Fibroblast of skin of abdomen (primary cell): ENCODE data around the gene NHLH1.

ENCODE experiments used
- DNase-seq: peaks from one replicate; pipeline ENCODE4 v3.0.0-alpha.2; 2013

Gene NHLH1

DNA sequence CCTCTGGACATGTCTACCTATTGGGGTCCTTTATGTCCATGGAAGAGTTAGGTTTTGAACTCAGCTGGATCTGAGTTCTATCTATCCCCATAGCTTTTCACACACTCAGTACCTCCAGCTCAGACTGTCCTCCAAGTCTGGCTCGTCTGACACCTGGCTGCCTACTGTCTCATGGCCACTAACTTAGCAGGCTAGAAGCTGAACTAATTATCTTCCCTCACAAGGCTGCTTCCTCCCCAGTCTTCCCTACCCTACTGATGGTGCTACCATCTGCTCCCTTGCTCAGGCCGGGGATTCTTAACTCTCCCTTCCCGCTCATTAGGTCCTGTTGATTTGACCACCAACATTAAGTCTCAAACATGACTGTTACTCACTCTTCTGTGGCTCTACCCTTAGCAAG, 46.8 kb downstream of the NHLH1 start:
- DNase-seq: no peak

DNA sequence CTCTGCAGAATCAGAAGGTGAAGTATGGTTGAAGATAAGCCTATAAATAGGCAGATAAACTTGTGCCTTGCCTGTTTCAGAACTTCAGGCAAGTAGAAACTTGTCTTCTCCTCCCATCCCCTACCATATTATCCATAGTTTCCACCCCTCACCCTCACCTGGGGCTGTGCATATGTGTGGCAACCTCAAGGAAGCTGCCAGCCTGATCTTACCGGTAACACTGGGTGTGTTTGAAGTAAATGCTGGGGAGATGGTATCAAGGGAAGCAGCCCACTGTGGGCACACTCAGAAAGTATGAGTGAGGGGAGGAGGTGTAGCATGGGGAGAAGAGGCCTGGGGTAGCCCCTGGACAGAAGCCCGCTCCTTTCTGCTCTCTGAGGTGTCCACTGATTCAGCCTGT, 48.0 kb downstream of the NHLH1 start:
- no peak for DNase-seq

DNA sequence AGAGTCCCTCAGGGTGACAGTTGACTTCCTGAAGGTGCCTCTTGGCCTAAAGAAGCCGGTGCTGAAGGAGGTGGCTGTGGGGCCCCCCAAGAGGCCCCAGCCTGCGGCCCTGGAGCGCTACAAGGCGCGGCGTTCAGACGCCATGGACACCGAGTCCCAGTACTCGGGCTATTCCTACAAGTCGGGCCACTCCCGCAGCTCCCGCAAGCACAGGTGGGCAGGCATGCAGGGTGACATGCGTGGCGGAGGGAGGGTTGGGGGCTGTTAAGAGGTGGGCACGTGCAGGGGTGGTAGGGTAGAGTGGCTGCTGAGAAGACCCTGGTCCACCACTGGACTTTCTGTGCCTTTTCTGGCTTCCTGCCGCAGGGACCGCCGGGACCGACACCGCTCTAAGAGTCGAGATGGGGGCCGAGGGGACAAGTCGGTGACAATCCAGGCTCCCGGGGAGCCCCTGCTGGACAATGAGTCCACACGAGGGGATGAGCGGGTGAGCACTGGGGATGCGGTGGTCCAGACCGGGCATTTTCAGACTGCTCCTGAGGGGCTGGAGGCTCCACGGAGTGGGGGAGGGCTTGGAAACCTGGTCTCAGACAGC, 48.9 kb downstream of the NHLH1 start:
- no peak for DNase-seq

DNA sequence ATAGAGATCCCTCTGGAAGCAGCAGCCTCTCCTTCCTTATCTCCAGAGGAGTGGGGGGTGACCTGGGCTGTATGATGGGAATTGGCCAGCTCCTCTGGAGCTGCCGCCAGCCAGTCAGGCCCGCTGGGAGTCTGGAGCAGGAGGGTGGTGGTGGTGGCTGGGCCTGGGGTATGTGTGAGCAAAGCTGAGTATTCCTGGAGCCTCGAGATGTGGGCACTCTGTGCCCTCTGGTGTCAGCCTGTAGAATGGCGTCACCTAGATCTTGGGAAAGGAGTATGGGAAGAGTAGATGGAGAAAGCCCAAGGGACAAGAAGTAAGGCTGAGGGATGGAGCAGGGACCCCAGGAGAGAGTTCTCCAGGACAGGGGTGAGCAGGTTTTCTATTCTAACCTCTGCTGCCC, 49.5 kb downstream of the NHLH1 start:
- peak; percentile 36 for DNase-seq

DNA sequence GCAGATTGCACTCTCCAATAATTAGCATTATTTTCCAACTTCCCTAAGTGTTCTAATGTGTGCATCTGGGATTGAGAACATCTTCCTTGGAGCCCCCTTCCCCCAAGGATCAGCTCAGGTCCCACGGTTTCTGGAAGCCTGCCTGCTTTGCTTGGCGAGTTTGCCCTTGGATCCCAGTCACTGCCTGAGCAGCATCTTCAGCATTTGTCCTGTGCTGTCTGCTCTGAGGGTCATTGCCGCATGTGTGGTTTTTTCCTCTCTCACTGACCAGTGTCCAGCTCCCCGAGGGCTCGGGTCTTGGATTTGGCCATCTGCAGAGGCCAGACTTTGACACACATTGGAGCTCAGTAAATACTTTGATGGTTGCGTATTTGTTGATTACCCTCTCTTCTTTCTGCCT, 51.6 kb downstream of the NHLH1 start:
- DNase-seq: no peak

DNA sequence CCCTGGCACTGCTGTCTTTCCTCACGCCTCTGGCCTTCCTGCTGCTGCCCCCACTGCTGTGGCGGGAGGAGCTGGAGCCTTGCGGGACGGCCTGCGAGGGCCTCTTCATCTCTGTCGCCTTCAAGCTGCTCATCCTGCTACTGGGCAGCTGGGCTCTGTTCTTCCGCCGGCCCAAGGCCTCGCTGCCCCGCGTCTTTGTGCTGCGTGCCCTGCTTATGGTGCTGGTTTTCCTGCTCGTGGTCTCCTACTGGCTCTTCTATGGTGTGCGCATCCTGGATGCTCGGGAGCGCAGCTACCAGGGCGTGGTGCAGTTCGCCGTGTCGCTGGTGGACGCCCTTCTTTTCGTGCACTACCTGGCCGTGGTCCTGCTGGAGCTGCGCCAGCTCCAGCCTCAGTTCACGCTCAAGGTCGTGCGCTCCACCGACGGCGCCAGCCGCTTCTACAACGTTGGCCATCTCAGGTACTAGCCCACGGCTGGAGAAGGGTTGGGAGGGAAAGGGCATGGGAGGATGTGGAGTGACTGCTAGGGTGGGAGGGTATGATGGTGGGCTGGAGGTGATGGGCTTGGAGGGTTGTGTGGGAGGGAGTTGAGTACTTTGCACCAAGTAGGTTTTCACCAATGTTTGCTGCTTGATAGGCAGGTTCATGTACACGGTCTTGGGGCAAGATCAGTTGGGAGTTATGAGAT, 52.4 kb downstream of the NHLH1 start:
- no peak for DNase-seq

DNA sequence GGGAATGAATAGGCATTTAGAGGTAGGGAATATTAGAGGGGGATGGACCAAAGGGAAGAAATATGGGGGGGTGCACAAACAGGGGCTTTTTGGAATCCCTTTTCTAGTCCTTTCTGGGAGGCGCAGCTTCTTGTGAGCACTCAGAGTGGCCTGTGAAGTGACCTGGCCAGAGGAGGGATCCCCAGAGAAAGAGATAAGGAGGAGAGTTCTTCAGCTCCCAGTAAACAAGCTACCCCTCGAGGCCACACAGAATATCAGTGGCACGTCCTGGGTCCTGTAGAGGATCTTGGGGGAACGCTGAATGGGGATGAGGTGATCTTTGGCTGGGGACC, 52.9 kb downstream of the NHLH1 start:
- no peak for DNase-seq

DNA sequence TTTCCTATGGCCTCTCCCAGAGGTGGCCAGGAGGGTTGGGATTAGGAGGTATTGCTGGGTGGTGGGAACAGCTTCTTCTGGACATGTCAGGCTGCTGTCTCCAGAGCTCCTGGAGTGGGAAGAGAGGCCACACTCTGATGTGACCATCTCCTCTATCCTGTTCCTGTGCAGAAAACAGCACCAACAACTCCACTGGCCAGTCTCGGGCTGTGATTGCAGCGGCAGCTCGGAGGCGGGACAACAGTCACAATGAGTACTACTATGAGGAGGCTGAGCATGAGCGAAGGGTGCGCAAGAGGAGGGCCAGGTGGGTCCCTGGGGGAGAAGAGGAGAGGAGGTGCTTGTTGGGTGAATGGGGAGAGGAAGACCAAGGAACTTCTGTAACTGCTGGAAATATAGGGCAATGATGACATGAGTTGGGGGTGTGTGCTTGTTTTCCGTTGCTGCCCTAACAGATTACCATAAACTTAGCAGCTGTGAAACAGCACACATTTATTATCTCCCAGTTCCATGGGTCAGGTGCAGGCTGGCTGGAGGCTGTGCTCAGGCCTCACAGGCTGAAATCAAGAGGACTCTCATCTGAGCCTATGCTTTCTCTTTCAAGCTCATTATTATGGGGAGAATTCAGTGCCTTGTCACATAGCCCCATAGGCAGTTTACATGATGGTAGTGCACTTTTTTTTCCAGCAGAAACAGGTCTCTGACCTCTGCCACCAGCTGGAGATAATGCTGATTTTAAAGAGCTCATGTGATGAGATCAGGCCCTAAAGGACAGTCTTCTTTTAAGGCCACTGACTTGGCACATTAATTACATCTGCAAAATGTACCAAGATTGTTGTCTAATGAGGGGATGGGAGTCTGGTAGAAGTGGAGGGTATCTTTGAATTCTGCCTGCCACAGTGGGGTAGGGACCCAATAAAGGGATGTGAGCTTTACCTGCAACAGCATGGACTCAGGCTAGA, 54.3 kb downstream of the NHLH1 start:
- DNase-seq: no peak

DNA sequence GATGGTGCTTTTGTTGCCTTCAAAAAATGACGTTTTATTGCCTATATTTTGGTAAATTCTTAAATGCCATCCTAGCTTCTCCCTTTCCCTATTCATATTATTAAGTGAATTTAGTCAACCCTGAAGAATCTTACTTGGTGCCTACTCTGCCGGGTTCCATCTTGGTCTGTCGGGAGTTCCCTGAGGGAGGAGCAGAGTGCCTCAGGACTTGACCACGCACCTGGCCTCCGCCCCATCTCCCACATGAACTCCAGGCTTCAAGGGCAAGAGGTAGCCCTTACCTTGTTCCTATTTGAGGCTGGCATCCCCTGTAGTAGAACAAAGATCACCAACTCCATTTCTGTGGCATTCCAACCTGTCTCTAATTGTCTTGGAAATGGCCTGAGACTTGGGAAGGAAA, 55.0 kb downstream of the NHLH1 start:
- DNase-seq: no peak
